HG03378 (cell line): ENCODE measurements around the gene STAT4.
A peak's percentile ranks its signal among the peaks of the same experiment; 100 is the strongest.

Experiments used
- ATAC-seq: cut with Tn5 transposase; IDR thresholded peaks from one replicate; pipeline ENCODE4 v1.9.1; 2021; ENCODE audit warnings: mild to moderate bottlenecking, moderate library complexity; ENCODE audit not compliant: unreplicated experiment

Gene STAT4

DNA sequence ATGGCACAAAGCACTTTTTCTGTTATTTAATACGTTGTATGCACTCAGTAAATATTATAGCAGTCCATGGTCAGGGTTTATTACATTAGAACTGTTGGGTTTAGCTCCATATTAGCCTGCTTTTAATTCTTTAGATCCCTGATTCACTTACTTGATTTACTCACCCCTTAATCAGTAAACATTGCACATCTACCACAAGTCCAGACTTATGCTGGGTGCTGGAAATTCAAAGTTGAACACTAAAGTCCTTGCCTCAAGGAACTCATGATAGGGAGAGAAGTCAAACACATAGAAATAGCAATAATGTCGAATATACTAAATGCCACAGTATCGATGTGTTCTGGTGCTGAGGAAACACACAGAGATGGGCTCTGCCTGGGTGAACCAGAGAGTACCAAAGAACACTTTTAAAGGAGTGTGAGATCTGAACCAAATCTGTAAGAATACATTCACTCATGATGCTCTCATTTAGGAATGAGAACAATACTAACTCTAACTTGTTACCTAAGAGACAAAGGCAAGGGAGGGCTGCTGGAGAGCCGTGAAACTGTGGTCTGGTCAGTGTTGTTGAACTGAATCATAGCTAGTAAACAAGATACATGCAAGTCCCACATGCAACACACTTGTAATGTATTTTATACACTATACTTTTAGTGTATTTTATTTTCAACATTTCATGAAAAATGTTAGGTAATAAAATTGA lies 4.9 kb downstream of the STAT4 start:
- no peak for ATAC-seq

DNA sequence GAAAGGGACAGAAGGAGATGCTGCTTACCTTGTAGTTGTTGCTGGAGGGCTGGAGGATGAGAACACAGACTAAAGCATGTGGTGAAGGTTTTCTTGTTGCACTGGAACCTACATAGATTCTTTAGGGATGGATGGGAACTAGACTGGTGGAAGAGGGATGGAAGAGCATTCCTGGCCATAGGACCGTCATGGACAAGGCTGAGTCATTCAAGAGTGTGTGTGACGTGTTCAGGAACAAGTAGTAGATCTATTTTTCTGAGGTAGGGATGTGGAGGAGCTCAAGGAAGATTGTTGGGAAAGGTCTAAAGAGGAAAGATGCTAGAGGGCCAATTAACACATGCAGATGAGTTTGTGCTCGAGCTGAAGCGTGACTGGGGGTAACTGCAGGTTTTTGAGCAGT lies 6.6 kb downstream of the STAT4 start:
- no peak for ATAC-seq

DNA sequence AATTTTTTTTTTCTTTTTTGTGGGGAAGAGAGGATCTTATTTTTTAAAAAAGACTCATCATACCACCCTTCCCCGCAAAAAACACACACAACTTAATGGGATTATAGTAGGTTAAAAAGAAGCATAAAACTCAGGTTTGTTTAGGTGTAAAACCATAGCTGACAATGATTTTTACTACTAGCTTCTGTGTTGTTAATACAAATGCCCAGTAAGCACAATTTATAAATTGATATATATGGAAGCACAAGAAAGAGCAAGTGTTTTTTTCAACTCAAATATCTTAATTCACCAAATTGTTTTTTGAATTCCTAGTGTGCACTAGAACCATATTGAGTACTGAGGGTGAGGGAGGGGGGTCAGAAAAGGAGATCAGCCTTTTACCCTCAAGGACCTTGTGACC lies 7.0 kb downstream of the STAT4 start:
- ATAC-seq: no peak

DNA sequence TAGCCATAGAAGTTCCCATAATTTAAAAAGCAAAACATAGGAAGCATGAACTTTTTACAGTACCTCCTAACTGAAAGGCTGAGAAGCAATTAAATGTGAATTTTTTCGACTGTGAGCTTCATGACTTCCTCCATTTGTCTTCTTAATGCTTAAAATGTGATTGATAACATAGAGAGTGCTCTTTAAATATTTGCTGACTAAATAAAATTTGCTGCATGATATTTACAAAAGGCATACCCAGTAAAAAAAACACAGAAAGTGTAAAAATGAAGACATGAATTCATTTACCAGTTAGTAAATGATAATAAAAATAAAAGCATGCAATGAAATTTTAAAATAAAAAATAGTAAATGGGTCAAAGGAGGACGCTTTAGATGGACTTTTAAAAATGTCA lies 21.9 kb downstream of the STAT4 start:
- no peak for ATAC-seq

DNA sequence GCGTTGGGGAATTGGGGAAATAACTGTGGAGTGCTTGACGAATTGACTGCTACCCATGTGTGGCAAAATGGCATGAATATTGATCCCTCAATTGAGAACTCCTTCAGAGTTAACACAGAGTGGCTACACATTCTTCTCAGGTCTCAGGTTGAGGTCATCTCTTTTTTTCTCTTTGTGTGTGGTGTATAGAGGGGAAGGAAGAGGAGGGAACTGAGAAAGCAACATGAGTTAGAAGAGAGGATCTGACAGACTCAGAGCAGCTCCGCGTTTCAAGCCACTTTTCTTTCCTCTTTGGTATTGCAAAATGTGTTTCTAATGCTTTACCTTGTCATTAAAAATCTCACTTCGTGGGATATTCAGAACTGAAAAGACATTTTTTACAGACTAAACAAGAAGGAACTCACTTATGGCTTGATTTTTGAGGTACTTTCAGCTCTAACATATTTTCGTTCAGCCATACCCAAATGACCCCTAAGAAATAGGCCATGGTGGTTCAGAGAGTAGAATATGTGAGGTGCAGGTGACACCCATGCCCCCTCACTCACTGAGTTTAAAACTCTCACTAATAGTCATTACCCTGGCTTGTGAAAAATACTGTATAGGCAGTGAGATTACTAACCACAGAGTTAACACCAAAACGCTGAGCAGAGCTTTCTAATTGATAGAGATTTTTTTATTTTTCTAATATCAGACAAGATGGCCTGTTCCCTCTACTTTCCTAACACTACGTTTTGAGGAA lies 22.5 kb downstream of the STAT4 start:
- no peak for ATAC-seq

DNA sequence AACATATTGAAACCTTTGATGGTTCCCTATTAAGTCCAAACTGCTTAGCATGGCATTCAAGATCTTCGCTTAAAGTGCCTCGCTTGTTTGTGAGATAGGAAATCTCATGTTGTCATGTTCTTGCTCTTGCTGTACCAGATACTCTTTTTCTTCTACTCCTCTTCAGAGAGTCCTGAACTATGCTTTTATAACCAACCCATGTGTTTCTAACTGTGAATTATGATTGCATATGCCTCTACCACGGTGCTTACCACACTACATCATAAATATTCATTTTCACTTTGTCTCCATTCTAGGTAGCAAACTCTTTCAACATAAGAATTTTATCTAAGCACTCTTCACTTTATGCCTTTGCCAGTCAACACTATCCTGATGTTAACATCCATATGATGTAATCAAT lies 23.6 kb downstream of the STAT4 start:
- ATAC-seq: no peak

DNA sequence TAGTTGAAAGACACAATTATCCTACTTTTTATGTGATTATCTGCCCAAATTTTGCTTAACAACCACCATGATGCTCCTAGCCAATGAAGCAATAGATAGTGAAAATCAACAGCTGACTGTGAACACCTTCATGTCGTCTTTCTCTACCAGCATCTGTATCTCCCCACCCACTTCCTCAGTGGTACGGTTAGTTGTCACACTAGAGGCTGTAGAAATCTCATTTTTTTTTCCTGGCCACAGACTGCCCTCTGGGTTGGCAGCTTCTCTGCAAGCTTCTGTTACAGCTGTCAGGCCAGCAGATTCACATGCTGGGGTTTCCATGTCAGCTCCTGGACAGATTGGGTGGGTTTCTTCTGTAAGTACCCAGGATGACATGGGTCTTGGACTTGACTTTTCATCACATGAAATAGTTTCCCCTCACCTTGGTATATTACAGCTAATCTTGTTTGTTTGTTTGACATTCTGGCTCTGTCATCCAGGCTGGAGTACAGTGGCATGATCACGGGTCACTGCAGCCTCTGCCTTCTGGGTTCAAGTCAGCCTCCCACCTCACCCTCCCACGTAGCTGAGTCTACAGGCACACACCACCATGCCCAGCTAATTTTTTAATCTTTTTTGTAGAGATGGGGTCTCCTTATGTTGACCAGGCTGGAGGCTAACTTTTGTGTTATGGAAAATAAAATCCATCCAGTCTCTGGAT lies 24.3 kb downstream of the STAT4 start:
- no peak for ATAC-seq

DNA sequence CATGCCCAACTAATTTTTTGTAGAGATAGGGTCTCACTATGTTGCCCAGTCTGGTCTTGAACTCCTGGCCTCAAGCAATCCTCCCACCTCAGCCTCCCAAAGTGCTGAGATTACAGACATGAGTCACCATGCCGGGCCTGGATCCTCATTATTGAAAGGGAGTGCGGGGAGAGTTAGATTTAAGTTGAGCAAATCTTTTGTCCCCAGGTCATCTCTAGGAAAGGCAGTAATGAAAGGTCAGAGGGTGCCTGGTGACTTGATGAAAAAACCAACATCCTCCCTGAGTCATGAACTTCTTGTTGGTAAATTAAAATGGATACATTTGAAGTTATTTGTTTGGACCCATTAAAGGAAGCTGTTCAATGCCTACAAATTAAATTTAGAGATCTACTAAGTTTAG lies 25.1 kb downstream of the STAT4 start:
- ATAC-seq: no peak

DNA sequence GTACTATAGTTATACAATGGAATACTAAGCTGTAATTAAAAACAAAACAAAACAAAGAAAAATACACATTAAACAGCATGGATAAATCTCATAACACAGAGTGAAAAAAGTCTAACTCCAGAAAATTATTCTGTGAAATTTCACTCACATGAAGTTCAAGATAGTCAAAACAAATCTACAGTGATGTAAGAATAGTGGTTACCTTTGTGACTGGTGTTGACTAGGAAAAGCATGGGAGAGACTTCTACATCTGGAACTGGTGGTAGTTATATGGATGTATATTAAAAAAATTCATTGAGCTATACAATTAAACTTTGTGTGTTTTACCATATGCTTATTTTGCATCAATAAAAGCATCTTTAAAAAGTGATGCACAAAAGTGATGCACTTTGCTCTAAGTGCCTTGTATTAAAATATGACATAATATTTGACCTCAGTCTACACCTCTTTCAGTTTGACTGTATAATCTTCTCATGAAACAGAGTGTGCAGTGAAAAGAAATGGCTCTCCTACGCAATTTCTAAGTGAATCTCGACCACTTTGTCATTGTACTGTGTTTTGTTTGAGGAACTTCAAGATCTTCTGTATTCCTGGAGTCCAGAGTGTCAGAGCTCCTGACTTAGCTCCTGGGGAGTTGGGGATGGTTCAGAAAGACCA lies 28.0 kb downstream of the STAT4 start:
- ATAC-seq: no peak

DNA sequence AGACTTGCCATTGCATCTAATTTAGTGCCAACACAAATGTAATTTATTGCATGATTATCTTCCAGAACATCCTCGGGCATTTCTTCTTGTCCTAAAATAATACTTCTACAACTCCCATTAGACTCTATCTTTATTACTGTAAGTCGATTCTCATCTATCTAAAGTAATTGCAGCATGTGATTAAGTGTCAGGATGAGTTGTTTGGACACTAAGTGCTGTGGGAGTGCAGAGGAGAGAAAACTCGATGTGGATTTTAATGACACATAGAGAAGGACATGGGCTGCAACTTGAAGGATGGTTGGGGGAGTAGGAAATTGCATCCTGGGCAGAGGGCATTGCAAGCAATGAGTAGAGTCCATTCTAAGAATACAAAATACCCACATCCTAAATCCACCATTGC lies 33.5 kb downstream of the STAT4 start:
- no peak for ATAC-seq

DNA sequence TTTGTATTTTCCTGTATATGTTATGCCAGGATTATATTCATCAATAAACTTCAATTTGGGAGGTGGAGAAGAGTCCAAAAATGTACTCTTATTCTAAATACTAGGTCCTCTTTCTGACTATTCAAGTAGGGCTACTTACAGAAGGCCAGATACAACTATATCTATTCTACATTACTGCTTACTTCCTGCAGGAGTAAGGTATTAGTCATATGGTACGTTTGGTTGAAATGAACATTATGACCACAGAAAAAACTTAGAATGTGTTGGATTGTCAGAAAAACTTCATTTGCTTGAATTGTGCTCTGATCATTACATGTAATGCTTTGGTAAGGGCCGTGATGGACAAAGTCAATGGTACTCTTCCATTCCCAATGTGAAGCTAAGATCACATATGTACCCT lies 35.0 kb downstream of the STAT4 start:
- ATAC-seq: peak; percentile 37

DNA sequence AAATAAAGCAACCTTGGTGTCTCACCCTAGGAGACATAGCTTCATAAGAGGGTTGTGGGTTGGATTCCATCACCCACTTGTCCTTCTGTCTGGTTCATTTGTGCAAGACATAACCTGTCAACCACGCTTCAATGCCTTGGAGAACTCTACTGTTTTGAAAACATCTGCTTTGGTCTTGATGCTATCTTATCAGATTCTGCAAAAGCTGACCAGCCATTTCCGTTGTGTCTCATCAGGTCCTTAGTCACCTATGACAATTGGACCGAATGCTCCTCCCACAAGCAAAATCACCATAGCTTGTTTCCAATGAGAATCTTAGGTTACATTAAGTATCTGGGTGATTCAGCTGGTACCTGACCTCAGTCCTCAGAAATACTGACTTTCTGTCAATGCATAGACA lies 35.4 kb downstream of the STAT4 start:
- peak; percentile 37 for ATAC-seq

DNA sequence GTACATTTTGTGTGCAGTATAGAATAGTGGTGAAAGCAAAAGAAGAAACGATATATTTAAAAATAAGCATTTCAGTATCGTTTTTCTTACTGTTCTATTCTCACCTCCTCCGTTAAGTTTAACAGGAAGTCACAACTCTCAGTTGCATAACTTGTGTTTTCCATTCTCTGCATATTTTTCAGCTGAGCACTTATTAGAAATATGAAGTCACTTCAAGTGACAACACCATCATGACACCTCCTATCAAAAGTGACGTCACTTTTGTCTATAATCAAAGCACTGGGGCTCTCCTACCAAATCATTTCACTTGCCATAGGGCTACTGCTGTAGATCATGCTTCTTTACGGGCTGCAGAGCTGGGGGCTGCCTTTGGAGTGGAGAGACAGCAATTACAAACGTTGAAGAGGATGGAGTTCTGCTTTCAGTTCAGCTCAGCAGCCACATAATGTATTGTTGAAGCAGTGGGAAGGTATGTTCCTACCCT lies 36.3 kb downstream of the STAT4 start:
- ATAC-seq: peak; percentile 85

DNA sequence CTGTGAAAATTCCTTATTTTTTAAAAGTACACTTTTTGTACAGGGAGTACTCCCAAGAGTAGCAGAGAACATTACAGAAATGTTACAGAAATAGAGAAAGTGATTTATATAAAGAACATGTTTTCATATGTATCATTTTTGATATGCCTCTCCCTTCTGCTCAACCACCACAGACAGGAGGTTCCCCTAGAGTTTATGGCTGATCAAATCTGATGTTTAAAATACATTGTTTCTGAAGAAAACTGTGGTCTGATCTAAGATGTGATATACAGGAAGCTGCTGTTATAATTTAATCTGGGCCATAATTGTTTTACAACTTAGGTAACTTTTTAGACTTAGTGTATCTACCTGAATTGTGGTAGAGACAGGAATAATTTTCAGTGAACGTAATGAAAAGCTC lies 37.0 kb downstream of the STAT4 start:
- no peak for ATAC-seq

DNA sequence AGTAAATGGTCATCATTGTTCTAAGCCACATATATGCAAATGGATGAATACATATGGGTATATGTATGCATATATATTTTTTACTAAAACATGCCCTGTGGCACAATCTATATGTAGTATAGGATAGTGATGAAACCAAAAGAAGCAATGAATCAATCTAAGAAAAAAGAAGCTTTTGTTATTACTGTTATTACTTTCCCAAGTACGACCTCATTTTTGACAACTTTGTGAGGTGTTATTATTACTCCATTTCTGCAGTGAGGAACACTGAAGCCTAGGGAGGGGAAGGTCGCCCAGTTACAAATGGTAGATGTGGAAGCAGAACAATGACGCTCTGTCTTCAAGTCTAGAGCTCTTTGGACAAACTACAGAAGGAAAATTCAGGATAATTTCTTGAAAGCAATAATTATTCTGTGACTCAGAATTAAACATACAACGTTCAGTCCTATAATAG lies 38.3 kb downstream of the STAT4 start:
- ATAC-seq: no peak

DNA sequence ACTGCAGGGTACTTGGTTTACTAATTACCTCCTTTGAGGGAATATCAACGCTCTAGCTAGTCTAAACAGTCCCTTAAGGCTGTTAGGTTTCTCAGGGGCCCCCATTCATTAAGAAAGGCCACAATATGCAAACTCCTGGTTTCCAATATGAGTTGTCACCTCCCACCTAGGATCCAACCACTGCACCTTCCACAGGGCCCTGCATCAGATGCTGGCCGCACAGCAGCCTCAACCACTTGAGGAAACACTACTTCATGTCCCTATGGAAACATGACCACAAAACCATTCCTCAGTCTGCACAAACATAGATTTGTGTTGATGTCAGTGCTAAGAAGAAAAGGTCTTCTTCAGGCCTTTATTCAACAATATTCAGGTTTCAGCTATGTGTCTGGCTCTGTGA lies 40.9 kb downstream of the STAT4 start:
- no peak for ATAC-seq

DNA sequence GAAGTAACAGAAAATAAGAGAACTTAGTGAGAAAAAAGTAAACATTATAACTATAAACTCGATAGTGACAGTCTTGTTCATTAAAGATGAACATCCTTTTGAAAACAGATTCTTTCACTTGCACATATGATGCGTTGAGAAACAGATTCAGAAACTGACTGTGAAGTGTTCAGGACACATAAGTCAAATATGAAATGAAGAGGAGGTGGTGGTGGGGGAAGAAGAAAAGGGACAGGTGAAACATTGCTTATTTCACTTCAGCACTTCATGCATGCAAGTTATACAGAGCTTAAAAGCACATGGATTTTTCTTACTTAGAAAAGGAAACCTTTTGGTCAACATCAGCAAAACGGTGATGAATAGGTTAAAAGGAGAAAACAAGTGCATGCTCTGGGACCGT lies 42.5 kb downstream of the STAT4 start:
- no peak for ATAC-seq

DNA sequence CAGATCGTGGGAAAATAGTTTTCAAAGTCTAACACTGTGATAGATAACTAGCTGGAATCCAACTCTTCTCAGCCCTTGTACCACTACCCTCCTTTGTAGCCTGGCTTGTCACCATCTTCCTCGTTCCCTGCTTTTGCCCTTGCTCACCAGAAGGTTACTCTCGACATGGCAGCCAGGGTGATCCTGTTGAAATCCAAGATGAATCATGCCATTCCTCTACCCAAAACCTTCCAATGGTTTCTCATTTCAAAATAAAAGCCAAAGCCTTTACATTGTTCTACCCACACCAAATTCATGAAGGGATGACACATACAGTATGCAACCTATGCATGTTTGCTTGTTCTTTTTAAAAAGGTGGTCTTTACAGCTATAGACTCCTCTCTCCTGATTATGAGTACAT lies 45.7 kb downstream of the STAT4 start:
- ATAC-seq: no peak

DNA sequence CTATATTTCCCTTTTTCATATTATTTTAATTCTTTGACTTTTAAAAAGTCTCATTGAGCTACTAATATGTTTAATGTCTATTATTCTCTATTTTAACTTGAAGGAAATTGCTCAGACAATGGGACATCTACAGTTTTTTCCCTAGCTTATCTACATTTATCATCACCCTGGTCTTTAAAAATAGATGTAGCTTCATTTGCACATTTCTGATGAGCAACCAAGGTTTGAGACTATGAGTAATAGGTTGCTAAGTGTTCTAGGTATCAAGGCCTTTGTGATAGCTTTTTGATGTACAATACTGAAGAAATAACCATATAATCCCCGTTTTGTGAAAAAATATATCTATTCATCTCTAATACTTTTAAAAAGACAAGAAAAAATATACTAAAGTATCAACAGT lies 47.0 kb downstream of the STAT4 start:
- ATAC-seq: no peak

DNA sequence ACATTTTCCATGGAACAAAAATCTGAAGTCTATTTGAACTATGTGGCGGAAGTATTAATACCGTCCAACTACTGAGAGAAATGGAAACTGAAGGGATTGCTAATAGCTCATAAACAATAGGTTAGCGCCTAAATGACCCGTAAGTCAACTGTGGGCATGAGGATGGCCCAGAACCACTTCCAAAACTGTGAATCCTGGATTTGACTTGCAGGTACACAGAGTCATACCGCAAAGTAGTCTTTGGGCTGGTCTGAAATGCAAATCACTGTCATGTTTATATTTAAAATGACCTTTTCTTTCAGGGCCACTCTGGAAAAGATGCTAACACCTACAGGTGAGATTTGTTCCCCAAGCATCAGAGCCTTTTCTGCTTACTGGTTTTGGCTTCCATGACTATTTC lies 50.6 kb downstream of the STAT4 start:
- ATAC-seq: no peak

DNA sequence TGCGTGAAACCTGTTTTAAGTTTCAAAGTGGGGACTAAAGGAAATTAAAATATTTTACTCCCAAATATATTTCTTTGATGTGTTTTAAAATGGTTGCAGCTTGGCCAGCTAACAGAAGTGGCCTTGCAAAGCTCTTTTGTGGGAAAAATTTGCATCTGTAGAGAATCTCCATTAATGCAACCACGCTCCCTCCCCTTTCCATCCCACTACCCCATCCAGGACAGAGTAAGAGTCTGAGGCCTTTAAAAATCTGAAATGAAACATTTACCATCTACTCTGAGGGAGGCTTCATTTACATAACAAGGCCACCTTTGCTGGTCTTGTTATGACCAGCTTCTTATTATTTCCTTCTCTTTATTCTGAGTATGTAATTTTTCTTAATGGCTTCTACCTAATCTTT lies 63.5 kb downstream of the STAT4 start:
- ATAC-seq: no peak
